Panc1 (cell line): Measurements from ENCODE around the gene DYRK3. TPM values are rescaled to one million over a fixed set of nuclear protein-coding genes. Genes with fewer than 3 reads are reported as not detected.
A peak's percentile ranks its signal among the peaks of the same experiment; 100 is the strongest.
"Not testable (repeated sequence)": the region's sequence is repeated elsewhere in the genome, so short reads cannot be mapped to it uniquely, and the experiment has no call there.

Experiments used
- ATAC-seq: fragments of 200-7000 bp; cut with Tn5 transposase; 2 replicates; pipeline ENCODE4 v1.9.1; 2020; ENCODE audit warnings: mild to moderate bottlenecking, moderate library complexity
- BruUV-seq: library from RNA; stranded (reverse); fragments of 400-500 nt; replicated peaks from 2 replicates; lab custom pipeline; 2021; lab: Mats Ljungman, UMichigan
- CTCF ChIA-PET: fragments of 300-600 bp; sonication (Branson Sonifier 250); formaldehyde crosslinking; loops from one replicate; lab custom pipeline; 2022; ENCODE audit warnings: antibody characterized with exemption; lab: Charles Lee
- POLR2A ChIA-PET: fragments of 300-600 bp; sonication (Branson Sonifier 250); formaldehyde crosslinking; loops from one replicate; lab custom pipeline; 2022; ENCODE audit warnings: antibody characterized with exemption; lab: Charles Lee
- DNase-seq: peaks from one replicate; pipeline ENCODE4 v3.0.0-alpha.2; 2010; ENCODE audit warnings: low read depth, low spot score
- H3K27ac ChIP-seq: 2 replicates; pipeline ENCODE4 v1.5.1; 2011; ENCODE audit warnings: mild to moderate bottlenecking, low read length, inconsistent platforms
- H3K27me3 ChIP-seq: fragments of 200-500 bp; sonication (Bioruptor generic); 2 replicates; pipeline ENCODE4 v1.6.0; 2014; ENCODE audit warnings: low read length, inconsistent platforms; ENCODE audit not compliant: control insufficient read depth, insufficient read depth
- H3K36me3 ChIP-seq: fragments of 200-500 bp; sonication (Bioruptor generic); 2 replicates; pipeline ENCODE4 v1.5.1; 2014; ENCODE audit warnings: inconsistent platforms, mild to moderate bottlenecking, low read length, moderate library complexity; ENCODE audit not compliant: control insufficient read depth, insufficient read depth
- H3K4me1 ChIP-seq: 2 replicates; pipeline ENCODE4 v1.5.1; 2011; ENCODE audit warnings: inconsistent platforms, mild to moderate bottlenecking, low read length, moderate library complexity; ENCODE audit not compliant: control insufficient read depth, insufficient read depth
- H3K4me3 ChIP-seq, 2 experiments: 2 replicates each; pipeline ENCODE4 v1.5.1; 2011 to 2012; ENCODE audit warnings: low read depth in 2 of 2, low read length in 2 of 2, mild to moderate bottlenecking in 2 of 2, inconsistent platforms in 1 of 2, moderate library complexity in 1 of 2
- H3K9me3 ChIP-seq: fragments of 200-500 bp; sonication (Bioruptor generic); 2 replicates; pipeline ENCODE4 v1.5.1; 2014; ENCODE audit warnings: low read depth, mild to moderate bottlenecking, inconsistent platforms, low read length, moderate library complexity; ENCODE audit not compliant: control insufficient read depth, insufficient read depth
- POLR2AphosphoS5 ChIP-seq: IDR thresholded peaks from 2 replicates; pipeline ENCODE4 v1.6.1; 2012; ENCODE audit warnings: mild to moderate bottlenecking, low read depth, low read length, moderate library complexity
- SIN3A ChIP-seq: IDR thresholded peaks from 2 replicates; pipeline ENCODE4 v1.6.1; 2012; ENCODE audit warnings: low read depth, mild to moderate bottlenecking, low read length, moderate library complexity, borderline replicate concordance; ENCODE audit not compliant: insufficient read depth
- TCF7L2 ChIP-seq: IDR thresholded peaks from 2 replicates; pipeline ENCODE4 v1.6.1; 2011; ENCODE audit warnings: mild to moderate bottlenecking, low read depth, low read length, inconsistent platforms
- in situ Hi-C: cut with HindIII; loops from 2 replicates; pipeline ENCODE4 v1.10.0; 2016; ENCODE audit warnings: low sequenced_read_pairs, low pct_unique_long_range_greater_than_20kb
- intact Hi-C: fragments of 100-400 bp; cut with micrococcal nuclease; formaldehyde crosslinking; loops from one replicate; pipeline ENCODE4 v1.10.0; 2022; ENCODE audit not compliant: unreplicated experiment
- total RNA-seq: library from RNA; stranded (reverse); gene quantifications from one replicate; pipeline ENCODE4 v1.2.1, GENCODE V29; 2021; ENCODE audit not compliant: unreplicated experiment
- TF ChIP-seq, protein P1 (sequence below), 2 experiments: IDR thresholded peaks; 2 replicates each; pipeline ENCODE4 v1.6.1; 2011 to 2012; ENCODE audit warnings: low read depth in 2 of 2, control low read depth in 1 of 2, low read length in 1 of 2, mild to moderate bottlenecking in 1 of 2, moderate library complexity in 1 of 2; ENCODE audit not compliant: insufficient read depth in 1 of 2
- TF ChIP-seq, protein P2 (sequence below): fragments of 450-650 bp; IDR thresholded peaks from 2 replicates; pipeline ENCODE4 v1.5.1; 2017; ENCODE audit warnings: mild to moderate bottlenecking

Gene DYRK3
- total RNA-seq, 1 experiment from 2014 or later = 12.0 TPM

DNA sequence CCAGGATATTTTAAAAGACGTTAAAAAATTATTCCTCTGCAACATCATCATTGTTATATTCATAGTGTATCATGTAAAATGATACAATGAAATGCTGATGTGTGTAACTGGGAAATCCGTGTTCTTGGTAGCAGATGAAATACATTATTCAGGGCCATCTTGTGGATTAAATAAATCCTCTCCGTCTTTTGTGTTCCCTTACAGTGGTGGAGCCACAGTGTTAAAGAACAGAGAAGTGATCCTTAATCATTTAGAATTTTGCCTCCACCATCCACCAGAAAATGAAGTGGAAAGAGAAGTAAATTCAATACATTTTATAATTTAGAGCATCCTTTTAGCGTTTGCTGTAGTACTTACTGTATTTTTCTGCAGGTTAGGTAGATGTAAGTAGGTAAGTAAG, 1.3 kb downstream of the DYRK3 start:
- ATAC-seq (no peak), DNase-seq (no peak)
- TF ChIP-seq POLR2AphosphoS5 (no peak), TCF7L2 (no peak), SIN3A (no peak)
- TF ChIP-seq, protein P1, sequence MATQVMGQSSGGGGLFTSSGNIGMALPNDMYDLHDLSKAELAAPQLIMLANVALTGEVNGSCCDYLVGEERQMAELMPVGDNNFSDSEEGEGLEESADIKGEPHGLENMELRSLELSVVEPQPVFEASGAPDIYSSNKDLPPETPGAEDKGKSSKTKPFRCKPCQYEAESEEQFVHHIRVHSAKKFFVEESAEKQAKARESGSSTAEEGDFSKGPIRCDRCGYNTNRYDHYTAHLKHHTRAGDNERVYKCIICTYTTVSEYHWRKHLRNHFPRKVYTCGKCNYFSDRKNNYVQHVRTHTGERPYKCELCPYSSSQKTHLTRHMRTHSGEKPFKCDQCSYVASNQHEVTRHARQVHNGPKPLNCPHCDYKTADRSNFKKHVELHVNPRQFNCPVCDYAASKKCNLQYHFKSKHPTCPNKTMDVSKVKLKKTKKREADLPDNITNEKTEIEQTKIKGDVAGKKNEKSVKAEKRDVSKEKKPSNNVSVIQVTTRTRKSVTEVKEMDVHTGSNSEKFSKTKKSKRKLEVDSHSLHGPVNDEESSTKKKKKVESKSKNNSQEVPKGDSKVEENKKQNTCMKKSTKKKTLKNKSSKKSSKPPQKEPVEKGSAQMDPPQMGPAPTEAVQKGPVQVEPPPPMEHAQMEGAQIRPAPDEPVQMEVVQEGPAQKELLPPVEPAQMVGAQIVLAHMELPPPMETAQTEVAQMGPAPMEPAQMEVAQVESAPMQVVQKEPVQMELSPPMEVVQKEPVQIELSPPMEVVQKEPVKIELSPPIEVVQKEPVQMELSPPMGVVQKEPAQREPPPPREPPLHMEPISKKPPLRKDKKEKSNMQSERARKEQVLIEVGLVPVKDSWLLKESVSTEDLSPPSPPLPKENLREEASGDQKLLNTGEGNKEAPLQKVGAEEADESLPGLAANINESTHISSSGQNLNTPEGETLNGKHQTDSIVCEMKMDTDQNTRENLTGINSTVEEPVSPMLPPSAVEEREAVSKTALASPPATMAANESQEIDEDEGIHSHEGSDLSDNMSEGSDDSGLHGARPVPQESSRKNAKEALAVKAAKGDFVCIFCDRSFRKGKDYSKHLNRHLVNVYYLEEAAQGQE (IDR thresholded peaks at IDR 0.05; ENCODE audit: insufficient read depth in 1 of 2, low read depth in 2 of 2, low read length in 1 of 2) = no peak
- TF ChIP-seq, protein P2, sequence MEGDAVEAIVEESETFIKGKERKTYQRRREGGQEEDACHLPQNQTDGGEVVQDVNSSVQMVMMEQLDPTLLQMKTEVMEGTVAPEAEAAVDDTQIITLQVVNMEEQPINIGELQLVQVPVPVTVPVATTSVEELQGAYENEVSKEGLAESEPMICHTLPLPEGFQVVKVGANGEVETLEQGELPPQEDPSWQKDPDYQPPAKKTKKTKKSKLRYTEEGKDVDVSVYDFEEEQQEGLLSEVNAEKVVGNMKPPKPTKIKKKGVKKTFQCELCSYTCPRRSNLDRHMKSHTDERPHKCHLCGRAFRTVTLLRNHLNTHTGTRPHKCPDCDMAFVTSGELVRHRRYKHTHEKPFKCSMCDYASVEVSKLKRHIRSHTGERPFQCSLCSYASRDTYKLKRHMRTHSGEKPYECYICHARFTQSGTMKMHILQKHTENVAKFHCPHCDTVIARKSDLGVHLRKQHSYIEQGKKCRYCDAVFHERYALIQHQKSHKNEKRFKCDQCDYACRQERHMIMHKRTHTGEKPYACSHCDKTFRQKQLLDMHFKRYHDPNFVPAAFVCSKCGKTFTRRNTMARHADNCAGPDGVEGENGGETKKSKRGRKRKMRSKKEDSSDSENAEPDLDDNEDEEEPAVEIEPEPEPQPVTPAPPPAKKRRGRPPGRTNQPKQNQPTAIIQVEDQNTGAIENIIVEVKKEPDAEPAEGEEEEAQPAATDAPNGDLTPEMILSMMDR = no peak
- BruUV-seq = no TSS peak
- Histone ChIP-seq H3K4me3 (peak overlapping the region; percentile 13 to 93; a peak in 3 of 4 replicates), H3K27ac (peak overlapping the region; percentile 45; the same call in 1 of the 2 replicates), H3K36me3 (no peaks in the 10 kb centered on the region), H3K27me3 (no peaks in the 10 kb centered on the region), H3K4me1 (peaks cover 15% of the 10 kb centered on the region), H3K9me3 (no peaks in the 10 kb centered on the region)
- POLR2A ChIA-PET = no interaction called here
- intact Hi-C loops = loop anchor here (10.0 kb wide), 2 partner anchors 278 to 348 kb away; no protein-coding TSS in a partner anchor
- CTCF ChIA-PET = interaction anchor here (4.2 kb wide), 1 partner anchor 28 kb away, joined by 32 read pairs; no protein-coding TSS in a partner anchor
- in situ Hi-C loops = no loop called here

DNA sequence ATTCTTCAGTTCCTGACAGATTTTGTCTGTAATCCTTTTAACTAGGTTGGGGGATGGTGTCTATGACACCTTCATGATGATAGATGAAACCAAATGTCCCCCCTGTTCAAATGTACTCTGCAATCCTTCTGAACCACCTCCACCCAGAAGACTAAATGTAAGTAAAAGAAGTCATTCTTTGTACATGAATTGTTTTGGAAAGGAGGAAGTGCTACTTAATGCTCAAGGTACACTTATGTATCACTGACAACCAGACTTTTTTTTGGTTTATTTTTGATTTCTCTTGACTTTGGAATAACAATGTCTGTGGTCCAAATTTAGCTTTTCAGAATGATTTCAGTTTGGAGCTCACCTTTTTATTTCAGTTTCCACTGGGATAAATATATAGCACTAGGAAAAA, 2.3 kb downstream of the DYRK3 start:
- H3K4me3 ChIP-seq = no peak overlapping the region
- in situ Hi-C loops = no loop called here

DNA sequence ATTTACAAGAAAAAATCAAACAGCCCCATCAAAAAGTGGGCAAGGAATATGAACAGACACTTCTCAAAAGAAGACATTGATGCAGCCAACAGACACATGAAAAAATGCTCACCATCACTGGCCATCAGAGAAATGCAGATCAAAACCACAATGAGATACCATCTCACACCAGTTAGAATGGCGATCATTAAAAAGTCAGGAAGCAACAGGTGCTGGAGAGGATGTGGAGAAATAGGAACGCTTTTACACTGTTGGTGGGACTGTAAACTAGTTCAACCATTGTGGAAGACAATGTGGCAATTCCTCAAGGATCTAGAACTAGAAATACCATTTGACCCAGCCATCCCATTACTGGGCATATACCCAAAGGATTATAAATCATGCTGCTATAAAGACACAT, 6.7 kb downstream of the DYRK3 start:
- TSS peak; percentile 8 for BruUV-seq
- ATAC-seq, H3K4me1 ChIP-seq, H3K27ac ChIP-seq, H3K27me3 ChIP-seq, CTCF ChIA-PET, intact Hi-C loops, DNase-seq, H3K36me3 ChIP-seq, H3K4me3 ChIP-seq, H3K9me3 ChIP-seq, in situ Hi-C loops: not testable (repeated sequence)
- POLR2A ChIA-PET = interaction anchor here (0.7 kb wide), 1 partner anchor 46 kb away, joined by 4 read pairs; no protein-coding TSS in a partner anchor

More for the DNA sequence above, 2.3 kb downstream of the DYRK3 start:
- DNase-seq (no peak), ATAC-seq (no peak)
- CTCF ChIA-PET = no interaction called here
- peak overlapping the region; percentile 42; the same call in 1 of the 2 replicates for H3K27ac ChIP-seq
- intact Hi-C loops = loop anchor here (10.0 kb wide), 2 partner anchors 277 to 347 kb away; no protein-coding TSS in a partner anchor
- no peak for TF ChIP-seq POLR2AphosphoS5
- TF ChIP-seq, protein P1 (IDR thresholded peaks at IDR 0.05; ENCODE audit: insufficient read depth in 1 of 2, low read depth in 2 of 2, low read length in 1 of 2) = no peak
- TF ChIP-seq, protein P2 = no peak
- H3K27me3 ChIP-seq = no peaks in the 10 kb centered on the region
- no peaks in the 10 kb centered on the region for H3K9me3 ChIP-seq
- POLR2A ChIA-PET = interaction anchor here (0.6 to 0.7 kb wide), 4 partner anchors 20 to 1190 kb away, joined by 3 to 4 read pairs (median 4); partner anchors contain the start of gene EIF2D
- BruUV-seq = no TSS peak
- H3K36me3 ChIP-seq = no peaks in the 10 kb centered on the region
- peaks cover 15% of the 10 kb centered on the region for H3K4me1 ChIP-seq
